LNCaP clone FGC (cell line): Measurements from ENCODE around the gene SYTL3.

ENCODE experiments used
- DNase-seq: peaks from one replicate; pipeline ENCODE4 v3.0.0-alpha.2; 2011; ENCODE audit warnings: low read depth
- H3K4me3 ChIP-seq: 2 replicates; pipeline ENCODE4 v1.5.1; 2011; ENCODE audit warnings: mild to moderate bottlenecking, low read depth, low read length, control low read depth
- CTCF ChIP-seq: IDR thresholded peaks from 2 replicates; pipeline ENCODE4 v1.5.1; 2012; ENCODE audit warnings: mild to moderate bottlenecking; ENCODE audit not compliant: control insufficient read depth, insufficient read depth; ENCODE audit errors: extremely low read depth

SYTL3 gene

GRCh38 chr6:158638324-158638854 is 11.5 kb upstream of the SYTL3 start:
- TF ChIP-seq CTCF: no peak
- no peak for DNase-seq
- no peak overlapping the region for H3K4me3 ChIP-seq

- no peak for TF ChIP-seq CTCF
- no peak for DNase-seq
- H3K4me3 ChIP-seq: no peak overlapping the region
Observed at GRCh38 chr6:158639056-158639455, 10.8 kb upstream of the SYTL3 start.

- TF ChIP-seq CTCF: no peak
- no peak for DNase-seq
- no peak overlapping the region for H3K4me3 ChIP-seq
Observed at GRCh38 chr6:158640519-158640918, 9.3 kb upstream of the SYTL3 start.

GRCh38 chr6:158642097-158642601 is 7.7 kb upstream of the SYTL3 start:
- DNase-seq: no peak

GRCh38 chr6:158643836-158644230 is 6.0 kb upstream of the SYTL3 start:
- H3K4me3 ChIP-seq: peak overlapping the region; percentile 74
- no peak for TF ChIP-seq CTCF
- no peak for DNase-seq

More at GRCh38 chr6:158642097-158642601, 7.7 kb upstream of the SYTL3 start:
- TF ChIP-seq CTCF: no peak
- no peak overlapping the region for H3K4me3 ChIP-seq

GRCh38 chr6:158644231-158645063 is 5.4 kb upstream of the SYTL3 start, which contains the start of gene DYNLT1:
Gene DYNLT1 (minus strand): TSS chr6:158644743. CDS start chr6:158644708, 35 bp downstream.
- peak; percentile 53 for DNase-seq
- TF ChIP-seq CTCF: no peak
- peak within 1 kb of the TSS; percentile 74 for H3K4me3 ChIP-seq
